GM19238 (cell line): ENCODE results near the gene HOOK1.
"Not testable (repeated sequence)": the region's sequence is repeated elsewhere in the genome, so short reads cannot be mapped to it uniquely, and the experiment has no call there.

Experiments
- DNase-seq: peaks from one replicate; pipeline ENCODE4 v3.0.0; 2011; ENCODE audit warnings: low spot score; ENCODE audit not compliant: insufficient read length

Gene HOOK1

DNA sequence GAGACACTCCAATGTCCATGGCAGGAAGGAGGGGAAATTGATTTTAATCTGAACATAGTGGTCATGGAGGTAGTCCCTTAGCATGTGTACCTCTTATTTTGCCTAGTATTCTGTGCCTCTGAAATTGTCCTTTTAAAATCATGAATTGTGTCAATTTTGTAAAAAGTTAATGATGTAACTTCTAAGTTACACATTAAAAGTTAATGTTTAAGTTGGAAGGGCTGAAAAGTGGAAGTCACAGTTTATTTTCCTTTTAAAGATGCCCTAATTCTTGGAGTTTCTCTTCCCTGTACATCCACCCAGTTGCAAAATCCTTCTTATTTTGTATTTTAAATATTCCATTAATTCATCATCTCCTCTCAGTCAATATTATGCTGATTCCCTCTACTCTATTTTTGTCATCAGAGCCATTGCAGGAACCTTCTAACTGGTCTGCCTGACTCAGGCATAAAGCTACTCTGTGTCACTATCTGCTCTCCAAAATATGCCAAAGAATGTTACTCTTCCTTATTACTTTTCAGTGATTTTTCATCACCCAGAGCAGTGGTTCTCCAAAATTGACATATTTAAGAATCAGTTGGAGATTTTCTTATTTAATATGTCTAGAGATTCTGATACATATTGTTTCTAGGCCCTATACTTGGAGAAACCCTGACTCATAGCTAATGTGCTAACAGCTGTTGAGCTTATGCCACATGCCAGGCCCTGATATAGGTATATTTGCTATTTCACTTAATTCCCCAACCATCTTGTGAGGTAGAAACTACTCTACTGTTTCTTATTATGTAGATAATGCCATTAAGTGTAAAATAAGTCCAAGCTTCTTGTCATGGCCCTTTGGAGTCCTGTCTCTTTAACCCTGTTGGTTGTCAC, 5.1 kb downstream of the HOOK1 start:
- DNase-seq, result no peak

- no peak for DNase-seq
These were observed 12.4 kb downstream of the HOOK1 start for GRCh38 chr1:59827055-59827643.

DNA sequence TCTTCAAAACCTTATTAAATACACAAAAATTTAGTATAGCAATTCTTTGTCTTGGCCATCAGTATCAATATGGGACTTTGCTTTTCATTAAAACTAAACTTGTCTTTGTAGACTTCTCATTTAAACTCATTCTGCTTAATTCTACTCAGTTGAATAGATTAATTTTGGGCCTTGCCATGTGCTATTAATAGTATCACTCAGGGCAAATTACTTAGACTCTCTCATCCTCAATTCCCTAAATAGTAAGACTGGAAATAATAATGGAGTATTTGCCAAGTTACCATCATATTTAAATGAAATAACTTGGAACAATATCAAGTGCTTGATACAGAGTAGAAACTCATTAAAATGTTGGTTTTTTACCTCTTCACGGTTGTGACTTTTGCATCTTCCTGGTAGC, 13.4 kb downstream of the HOOK1 start:
- no peak for DNase-seq

GRCh38 chr1:59831529-59831928, 16.8 kb downstream of the HOOK1 start:
- no peak for DNase-seq

DNA sequence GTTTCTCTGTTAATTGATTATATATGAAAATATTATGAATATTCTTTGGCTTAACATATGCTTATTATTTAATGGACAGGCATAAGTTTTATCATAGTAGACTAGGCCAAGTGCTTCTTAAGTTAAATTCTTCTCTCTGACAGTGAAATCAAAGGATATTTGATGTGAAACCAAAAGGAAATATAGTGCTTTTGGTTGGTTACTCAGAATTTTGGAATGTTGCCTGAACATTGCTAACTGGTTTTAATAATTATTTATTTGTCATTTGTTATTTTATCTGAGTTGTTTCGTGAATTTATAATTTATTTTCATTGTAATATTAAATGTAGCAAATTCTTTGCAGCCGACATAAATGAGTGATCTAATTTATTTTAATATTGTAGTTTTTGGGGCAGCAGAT, 18.3 kb downstream of the HOOK1 start:
- DNase-seq, result no peak

DNA sequence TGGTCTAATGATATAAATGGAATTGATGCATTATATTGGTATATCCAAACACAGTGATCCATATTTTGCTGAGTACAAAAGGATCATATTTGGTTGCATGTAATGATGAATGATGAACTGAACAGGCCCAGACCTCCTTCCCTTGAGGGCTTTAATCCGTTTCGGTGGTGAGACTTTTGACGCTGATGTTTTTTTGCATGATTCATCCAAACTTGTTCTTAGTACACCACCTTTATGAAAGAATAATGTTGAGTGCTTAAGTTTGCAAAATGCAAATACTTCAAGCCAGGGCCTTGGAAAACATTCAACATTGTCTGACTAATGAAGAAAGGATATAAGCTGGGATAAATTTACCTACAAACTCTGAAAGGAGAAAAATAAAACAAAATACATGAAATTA, 19.2 kb downstream of the HOOK1 start:
- DNase-seq, result no peak

- not testable (repeated sequence) for DNase-seq
These were observed 23.1 kb downstream of the HOOK1 start for GRCh38 chr1:59837857-59838256.

- DNase-seq, result no peak
These were observed 30.3 kb downstream of the HOOK1 start for GRCh38 chr1:59845091-59845490.

GRCh38 chr1:59846209-59846894, 31.6 kb downstream of the HOOK1 start:
- DNase-seq, result no peak

DNA sequence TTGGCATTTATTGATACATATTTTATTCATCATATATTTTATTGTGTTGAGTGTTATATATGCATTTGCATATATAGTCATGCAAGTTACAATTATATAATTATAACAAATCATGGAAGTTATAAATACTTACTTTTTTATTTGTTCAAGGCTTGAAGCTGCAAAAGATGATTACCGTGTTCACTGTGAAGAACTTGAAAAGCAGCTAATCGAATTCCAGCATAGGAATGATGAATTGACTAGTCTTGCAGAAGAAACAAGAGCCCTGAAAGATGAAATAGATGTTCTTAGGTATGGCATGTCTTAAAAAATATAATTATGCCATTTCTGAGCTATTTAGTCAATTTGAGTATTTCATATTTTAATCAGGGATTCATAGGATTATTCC, 32.1 kb downstream of the HOOK1 start:
- no peak for DNase-seq

GRCh38 chr1:59852117-59852516, 37.4 kb downstream of the HOOK1 start:
- DNase-seq, result no peak

GRCh38 chr1:59855297-59855696, 40.5 kb downstream of the HOOK1 start:
- not testable (repeated sequence) for DNase-seq

GRCh38 chr1:59856725-59857338, 42.1 kb downstream of the HOOK1 start:
- DNase-seq, result no peak

GRCh38 chr1:59857679-59858354, 43.1 kb downstream of the HOOK1 start:
- DNase-seq, result no peak

DNA sequence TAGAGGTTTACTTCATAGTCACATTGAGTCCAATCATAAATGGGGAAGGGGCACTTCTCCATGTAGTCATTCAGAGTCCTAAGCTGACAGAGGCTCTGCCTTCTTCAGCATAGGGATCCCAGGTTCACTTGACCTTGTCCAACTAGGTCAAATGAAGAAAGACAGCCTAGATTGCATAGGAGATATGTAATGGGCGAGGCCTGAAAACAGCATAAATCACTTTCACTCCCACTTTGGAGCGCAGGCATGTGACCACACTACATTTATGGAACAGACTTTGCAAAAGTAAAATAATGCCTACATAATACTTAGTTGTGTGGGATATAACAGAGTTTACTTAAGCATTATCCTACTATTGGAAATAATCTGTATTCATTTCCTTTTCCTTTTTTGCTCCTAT, 51.7 kb downstream of the HOOK1 start:
- DNase-seq, result no peak

GRCh38 chr1:59871746-59872145, 57.0 kb downstream of the HOOK1 start:
- DNase-seq, result no peak

DNA sequence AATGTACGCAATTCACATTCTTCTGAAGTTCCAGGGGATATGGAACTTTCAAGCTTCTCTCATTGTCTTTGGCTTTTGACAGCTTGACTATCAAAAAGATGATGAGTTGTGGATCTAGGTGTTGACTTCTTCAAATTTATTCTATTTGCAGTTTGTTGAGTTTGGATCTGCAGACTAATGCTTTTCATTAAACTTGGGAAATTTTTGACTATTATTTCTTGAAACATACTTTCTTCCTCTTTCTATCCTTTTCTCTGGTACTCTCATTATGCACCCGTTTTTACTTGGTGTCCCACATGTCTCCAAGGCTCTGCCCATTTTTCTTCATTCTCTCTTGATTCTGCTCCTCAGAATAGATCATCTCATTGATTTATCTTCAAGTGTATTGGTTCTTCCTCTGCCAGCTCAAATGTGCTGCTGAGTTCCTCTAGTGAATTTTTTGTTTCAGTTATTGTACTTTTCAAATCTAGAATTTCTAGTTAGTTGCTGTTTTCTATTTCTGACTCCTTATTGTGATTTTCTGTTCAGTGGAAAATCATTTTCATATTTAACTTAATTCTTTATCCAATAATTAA, 62.4 kb downstream of the HOOK1 start:
- DNase-seq, result no peak

DNA sequence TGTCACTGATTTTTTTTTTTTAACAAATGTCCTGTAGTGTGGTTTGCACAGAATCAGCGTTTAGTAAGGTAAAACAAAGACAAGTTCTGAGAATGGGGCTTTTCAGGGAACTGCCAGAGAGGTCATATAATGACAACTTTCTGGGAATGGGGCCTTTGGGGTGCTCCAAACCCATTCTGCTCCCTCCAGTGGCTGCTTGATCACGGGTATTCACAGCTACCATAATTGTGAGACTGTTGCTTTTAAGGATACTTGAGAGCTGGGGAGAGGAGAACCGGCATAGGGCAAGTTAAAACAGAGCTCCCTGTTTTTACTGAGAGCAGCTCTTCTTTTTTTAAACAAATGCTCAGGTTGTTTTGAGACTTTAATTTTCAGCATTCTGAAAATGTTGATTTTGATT, 63.6 kb downstream of the HOOK1 start:
- no peak for DNase-seq

GRCh38 chr1:59879574-59879973, 64.8 kb downstream of the HOOK1 start:
- DNase-seq, result no peak

DNA sequence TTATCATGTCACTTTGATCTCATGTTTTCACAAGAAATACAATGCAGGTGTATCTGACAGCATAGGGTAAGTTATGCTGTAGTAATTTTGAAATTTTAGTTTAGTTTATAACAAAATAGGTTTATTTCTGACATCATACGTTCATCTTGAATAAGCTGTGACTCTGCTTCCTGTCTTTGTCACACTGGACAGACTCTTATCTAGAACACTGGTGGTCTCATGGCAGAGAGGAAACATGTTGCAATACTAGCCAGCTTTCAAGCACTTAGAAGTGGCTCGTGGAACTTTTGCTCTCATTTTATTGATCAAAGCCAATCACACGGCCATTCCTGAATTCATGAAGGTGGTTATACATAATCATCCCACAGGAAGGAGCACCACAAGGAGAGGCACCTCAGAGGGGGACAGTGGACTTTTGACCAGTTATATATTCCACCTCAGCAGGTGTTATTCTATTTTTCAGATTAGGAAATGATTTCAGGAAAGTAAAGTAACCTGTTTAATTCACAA, 65.3 kb downstream of the HOOK1 start:
- DNase-seq, result no peak

DNA sequence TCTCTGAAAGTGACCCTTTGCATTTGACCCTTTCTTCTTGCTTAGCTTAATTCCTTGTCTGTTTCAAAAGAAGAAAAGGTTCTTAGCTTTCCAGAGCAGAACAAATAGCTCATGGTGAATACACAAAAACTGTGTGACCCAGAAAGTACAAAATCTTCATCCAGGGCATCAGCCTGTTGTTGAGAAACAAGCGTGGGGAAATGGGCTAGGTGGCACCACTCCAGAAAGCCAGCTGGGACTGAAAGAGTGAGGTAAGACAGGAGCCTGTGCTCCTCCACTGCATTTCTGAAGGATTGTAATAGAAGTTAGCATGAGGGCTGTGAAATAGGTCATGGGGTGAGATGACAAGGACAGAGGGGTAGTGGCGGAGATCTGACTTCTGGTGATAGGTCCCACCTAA, 66.0 kb downstream of the HOOK1 start:
- no peak for DNase-seq
